ENCODE data around the gene CRYZL1. TPM values are rescaled to one million over a fixed set of nuclear protein-coding genes. Genes with fewer than 3 reads are reported as not detected.

The CRYZL1 gene
- total and polyA plus RNA-seq, 2 donors (not counting 1 experiment from before 2014, with no cell fraction given), result 30.6 to 60.6 TPM

GRCh38 chr21:33688353-33688752 is 46.8 kb upstream of the CRYZL1 start:
- TF ChIP-seq EZH2 (IDR thresholded peaks at IDR 0.05; ENCODE audit: borderline replicate concordance, insufficient read depth, low read depth, low read length, poor library complexity, severe bottlenecking), result no peak
- no peak for TF ChIP-seq CTCF (IDR thresholded peaks at IDR 0.05)
- Mint-ChIP-seq H3K4me3 (no peak overlapping the region), H3K9me3 (ENCODE audit: insufficient read depth) (no peaks in the 10 kb centered on the region), H3K27ac (no peak overlapping the region), H3K4me1 (no peaks in the 10 kb centered on the region), H3K27me3 (peaks cover 14% of the 10 kb centered on the region)
- H3K79me2 ChIP-seq (ENCODE audit: control insufficient read depth, insufficient read depth, low read length), result no peaks in the 10 kb centered on the region
- H3K27me3 ChIP-seq (replicated peaks in 1 of 4; ENCODE audit: control extremely low read depth in 1 of 4, control insufficient read depth in 3 of 4, insufficient read depth in 4 of 4, low read length in 3 of 4), result peaks cover 0 to 3% (median 0%) of the 10 kb centered on the region in 4 experiments
- no peak overlapping the region for H2AFZ ChIP-seq (ENCODE audit: insufficient read depth, low read depth, low read length, poor library complexity, severe bottlenecking)
- H3K27ac ChIP-seq (ENCODE audit: low read length in 2 of 2), result no peak overlapping the region
- no peak overlapping the region for H3K4me2 ChIP-seq (replicated peaks; ENCODE audit: low read depth, low read length, poor library complexity, severe bottlenecking)
- no peak overlapping the region for H3K9ac ChIP-seq (ENCODE audit: low read length)
- CTCF ChIA-PET, result no interaction called here
- no peaks in the 10 kb centered on the region for H3K9me3 ChIP-seq (ENCODE audit: control extremely low read depth in 1 of 3, control insufficient read depth in 2 of 3, insufficient read depth in 1 of 3, low read length in 2 of 3)
- H3K36me3 ChIP-seq (replicated peaks in 1 of 2; ENCODE audit: control extremely low read depth in 1 of 2, control insufficient read depth in 1 of 2, extremely low read depth in 1 of 2, insufficient read depth in 2 of 2, low read length in 1 of 2), result no peaks in the 10 kb centered on the region
- no peaks in the 10 kb centered on the region for H3K4me1 ChIP-seq (ENCODE audit: control insufficient read depth in 2 of 2, insufficient read depth in 2 of 2, low read length in 2 of 2)
- intact Hi-C loops (cut with micrococcal nuclease), result no loop called here
- DNase-seq, result no peak
- H3K4me3 ChIP-seq (ENCODE audit: control extremely low read depth in 1 of 5, extremely low read depth in 1 of 5, insufficient read depth in 1 of 5, low read depth in 2 of 5, low read length in 4 of 5), result no peak overlapping the region
- no peak for ATAC-seq (ENCODE audit: low read depth)
- POLR2A ChIA-PET, result no interaction called here
- H4K20me1 ChIP-seq (ENCODE audit: control insufficient read depth, insufficient read depth, low read length, poor library complexity, severe bottlenecking), result no peaks in the 10 kb centered on the region
- no CpG with 5 or more reads among the region's 1 CpG for WGBS (ENCODE audit: insufficient coverage)

GRCh38 chr21:33687634-33688033 is 46.1 kb upstream of the CRYZL1 start:
- no peak overlapping the region for H2AFZ ChIP-seq (ENCODE audit: insufficient read depth, low read depth, low read length, poor library complexity, severe bottlenecking)
- no peaks in the 10 kb centered on the region for H3K79me2 ChIP-seq (ENCODE audit: control insufficient read depth, insufficient read depth, low read length)
- peaks cover 21% of the 10 kb centered on the region for H3K27me3 Mint-ChIP-seq
- no peaks in the 10 kb centered on the region for H4K20me1 ChIP-seq (ENCODE audit: control insufficient read depth, insufficient read depth, low read length, poor library complexity, severe bottlenecking)
- intact Hi-C loops (cut with micrococcal nuclease), result no loop called here
- H3K4me1 Mint-ChIP-seq, result no peaks in the 10 kb centered on the region
- ChIA-PET CTCF (no interaction called here), POLR2A (no interaction called here)
- no peaks in the 10 kb centered on the region for H3K36me3 ChIP-seq (replicated peaks in 1 of 2; ENCODE audit: control extremely low read depth in 1 of 2, control insufficient read depth in 1 of 2, extremely low read depth in 1 of 2, insufficient read depth in 2 of 2, low read length in 1 of 2)
- 100% methylated on average over 2 of the region's 3 CpGs for WGBS (ENCODE audit: insufficient coverage)
- H3K9me3 Mint-ChIP-seq (ENCODE audit: insufficient read depth), result no peaks in the 10 kb centered on the region
- no peaks in the 10 kb centered on the region for H3K9me3 ChIP-seq (ENCODE audit: control extremely low read depth in 1 of 3, control insufficient read depth in 2 of 3, insufficient read depth in 1 of 3, low read length in 2 of 3)
- H3K4me3 ChIP-seq (ENCODE audit: control extremely low read depth in 1 of 5, extremely low read depth in 1 of 5, insufficient read depth in 1 of 5, low read depth in 2 of 5, low read length in 4 of 5), result no peak overlapping the region
- H3K9ac ChIP-seq (ENCODE audit: low read length), result no peak overlapping the region
- peaks cover 0 to 3% (median 0%) of the 10 kb centered on the region in 4 experiments for H3K27me3 ChIP-seq (replicated peaks in 1 of 4; ENCODE audit: control extremely low read depth in 1 of 4, control insufficient read depth in 3 of 4, insufficient read depth in 4 of 4, low read length in 3 of 4)
- ATAC-seq (ENCODE audit: low read depth), result no peak
- no peak overlapping the region for H3K27ac Mint-ChIP-seq
- H3K4me3 Mint-ChIP-seq, result no peak overlapping the region
- DNase-seq, result no peak
- TF ChIP-seq CTCF (IDR thresholded peaks at IDR 0.05), result no peak
- no peak for TF ChIP-seq EZH2 (IDR thresholded peaks at IDR 0.05; ENCODE audit: borderline replicate concordance, insufficient read depth, low read depth, low read length, poor library complexity, severe bottlenecking)
- H3K4me2 ChIP-seq (replicated peaks; ENCODE audit: low read depth, low read length, poor library complexity, severe bottlenecking), result no peak overlapping the region
- H3K4me1 ChIP-seq (ENCODE audit: control insufficient read depth in 2 of 2, insufficient read depth in 2 of 2, low read length in 2 of 2), result no peaks in the 10 kb centered on the region
- H3K27ac ChIP-seq (ENCODE audit: low read length in 2 of 2), result no peak overlapping the region

Data from B cell (primary cell).